ENCODE results near the gene ZNF512. TPM values are rescaled to one million over a fixed set of nuclear protein-coding genes. Genes with fewer than 3 reads are reported as not detected.

ZNF512 gene
- polyA plus RNA-seq, 2 of the 4 experiments (the other 2 are of a cell fraction) = 25.3 to 55.4 TPM

GRCh38 chr2:27572439-27572838 is 10.4 kb upstream of the ZNF512 start (continued):
- TF ChIP-seq HOXA7 (CRISPR knock-in tag; IDR thresholded peaks at IDR 0.05) (no peak), ZNF302 (CRISPR knock-in tag; IDR thresholded peaks at IDR 0.05) (no peak), POLR2A (IDR thresholded peaks at IDR 0.05; ENCODE audit: low read length) (no peak)

DNA sequence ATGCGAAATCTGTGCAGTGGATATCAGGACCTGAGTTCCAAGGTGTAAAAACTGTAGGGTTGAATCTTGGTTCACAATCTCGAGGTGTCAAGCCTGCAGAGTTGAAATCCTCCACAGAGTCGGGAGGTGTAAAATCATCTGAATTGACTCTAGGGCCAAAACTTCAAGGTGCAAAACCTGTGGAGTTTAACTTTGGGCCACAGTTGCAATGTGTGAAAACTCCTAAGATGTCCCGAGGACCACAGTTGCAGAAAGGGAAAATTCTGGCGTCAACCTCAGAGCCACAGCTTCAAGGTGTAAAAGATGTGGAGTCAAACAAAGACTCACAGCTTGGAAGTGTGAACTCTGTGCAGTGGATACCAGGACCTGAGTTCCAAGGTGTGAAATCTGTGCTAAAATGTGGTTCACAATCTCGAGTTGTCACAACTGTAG is 9.8 kb upstream of the ZNF512 start:
- H3K4me3 ChIP-seq = no peak overlapping the region
- no peak for DNase-seq (ENCODE audit: low read depth in 1 of 2, low spot score in 1 of 2)
- FAIRE-seq = no peak
- peaks cover 65% of the 10 kb centered on the region for H3K9me3 ChIP-seq
- POLR2A ChIA-PET = no interaction called here
- H3K27ac ChIP-seq = no peak overlapping the region
- TF ChIP-seq CBX2 (IDR thresholded peaks at IDR 0.05; ENCODE audit: borderline replicate concordance, low read depth) (no peak), SREBF2 (IDR thresholded peaks at IDR 0.05) (no peak), TP53 (CRISPR knock-in tag; IDR thresholded peaks at IDR 0.05) (no peak), FOXS1 (CRISPR knock-in tag; IDR thresholded peaks at IDR 0.05) (no peak), HDAC2 (IDR thresholded peaks at IDR 0.05) (no peak), KDM5A (IDR thresholded peaks at IDR 0.05) (no peak), CEBPB (IDR thresholded peaks at IDR 0.05) (no peak)
- TF ChIP-seq, protein P1, sequence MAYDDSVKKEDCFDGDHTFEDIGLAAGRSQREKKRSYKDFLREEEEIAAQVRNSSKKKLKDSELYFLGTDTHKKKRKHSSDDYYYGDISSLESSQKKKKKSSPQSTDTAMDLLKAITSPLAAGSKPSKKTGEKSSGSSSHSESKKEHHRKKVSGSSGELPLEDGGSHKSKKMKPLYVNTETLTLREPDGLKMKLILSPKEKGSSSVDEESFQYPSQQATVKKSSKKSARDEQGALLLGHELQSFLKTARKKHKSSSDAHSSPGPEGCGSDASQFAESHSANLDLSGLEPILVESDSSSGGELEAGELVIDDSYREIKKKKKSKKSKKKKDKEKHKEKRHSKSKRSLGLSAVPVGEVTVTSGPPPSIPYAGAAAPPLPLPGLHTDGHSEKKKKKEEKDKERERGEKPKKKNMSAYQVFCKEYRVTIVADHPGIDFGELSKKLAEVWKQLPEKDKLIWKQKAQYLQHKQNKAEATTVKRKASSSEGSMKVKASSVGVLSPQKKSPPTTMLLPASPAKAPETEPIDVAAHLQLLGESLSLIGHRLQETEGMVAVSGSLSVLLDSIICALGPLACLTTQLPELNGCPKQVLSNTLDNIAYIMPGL (CRISPR knock-in tag; IDR thresholded peaks at IDR 0.05; ENCODE audit: borderline replicate concordance) = no peak
- ATAC-seq = no peak
- 29% methylated on average over 6 of the region's 6 CpGs for WGBS (ENCODE audit: missing lambda C conversion rate)
- H3K4me1 ChIP-seq = no peaks in the 10 kb centered on the region
- CTCF ChIA-PET = interaction anchor here (0.8 to 2.1 kb wide), 2 partner anchors 12 to 24 kb away, joined by 3 to 8 read pairs; no protein-coding TSS in a partner anchor
- H3K4me2 ChIP-seq = no peak overlapping the region

DNA sequence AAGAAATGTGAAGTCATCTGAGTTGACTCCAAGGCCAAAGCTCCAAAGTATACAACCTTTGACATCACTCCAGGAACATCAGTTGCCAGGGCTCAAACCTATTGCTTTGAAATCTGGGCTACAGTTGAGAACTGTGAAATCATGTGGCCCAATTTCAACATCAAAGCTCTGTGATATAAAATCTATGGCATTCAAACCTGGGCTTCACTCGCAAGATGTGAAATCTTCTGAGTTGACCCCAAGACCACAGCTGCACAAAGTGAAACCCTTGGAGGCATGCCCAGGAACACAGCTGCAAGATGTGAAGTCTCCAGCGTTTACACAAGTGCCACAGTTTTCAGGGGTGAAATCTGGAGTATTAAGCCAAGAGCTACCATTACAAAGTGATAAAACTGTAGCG is 9.4 kb upstream of the ZNF512 start:
- Histone ChIP-seq H3K9me3 (peaks cover 69% of the 10 kb centered on the region), H3K27ac (no peak overlapping the region), H3K4me3 (no peak overlapping the region), H3K4me1 (no peaks in the 10 kb centered on the region), H3K4me2 (no peak overlapping the region)
- ATAC-seq = no peak
- TF ChIP-seq JUN (IDR thresholded peaks at IDR 0.05) (no peak), ZNF302 (CRISPR knock-in tag; IDR thresholded peaks at IDR 0.05) (no peak), POLR2A (IDR thresholded peaks at IDR 0.05; ENCODE audit: low read length) (no peak), HEYL (CRISPR knock-in tag; IDR thresholded peaks at IDR 0.05) (no peak), MAFK (IDR thresholded peaks at IDR 0.05; ENCODE audit: partially characterized antibody) (no peak), MYC (IDR thresholded peaks at IDR 0.05; ENCODE audit: borderline replicate concordance, low read length) (no peak), CBX2 (IDR thresholded peaks at IDR 0.05; ENCODE audit: borderline replicate concordance, low read depth) (no peak), ELK1 (IDR thresholded peaks at IDR 0.05; ENCODE audit: low read depth, low read length) (no peak), RAD21 (conservative IDR thresholded peaks at IDR 0.05 in 1 of 2, IDR thresholded peaks at IDR 0.05 in 1 of 2) (no peak), TP53 (CRISPR knock-in tag; IDR thresholded peaks at IDR 0.05) (no peak), ATOH8 (CRISPR knock-in tag; IDR thresholded peaks at IDR 0.05; ENCODE audit: low read depth) (no peak), NPAS2 (CRISPR knock-in tag; IDR thresholded peaks at IDR 0.05; ENCODE audit: borderline replicate concordance) (no peak)
- 59% methylated on average over 3 of the region's 3 CpGs for WGBS (ENCODE audit: missing lambda C conversion rate)
- POLR2A ChIA-PET = no interaction called here
- FAIRE-seq = no peak
- CTCF ChIA-PET = interaction anchor here (0.8 to 2.1 kb wide), 3 partner anchors 12 to 110 kb away, joined by 3 to 8 read pairs (median 5); no protein-coding TSS in a partner anchor
- DNase-seq (ENCODE audit: low read depth in 1 of 2, low spot score in 1 of 2) = no peak
